ENCODE results near the gene AFG1L.

DNA sequence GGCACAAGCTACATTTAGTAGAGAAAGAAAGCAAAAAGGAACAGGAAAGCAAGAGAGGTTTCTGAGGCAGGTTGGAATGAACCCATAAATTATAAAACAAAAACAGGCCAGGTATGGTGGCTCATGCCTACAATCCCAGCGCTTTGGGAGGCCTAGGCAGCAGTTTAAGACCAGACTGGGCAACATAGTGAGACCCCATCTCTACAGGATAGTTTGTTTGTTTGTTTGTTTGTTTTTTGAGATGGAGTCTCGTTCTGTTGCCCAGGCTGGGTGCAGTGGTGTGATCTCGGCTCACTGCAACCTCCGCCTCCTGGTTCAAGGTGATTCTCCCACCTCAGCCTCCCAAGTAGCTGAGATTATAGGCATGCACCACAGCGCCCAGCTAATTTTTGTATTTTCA lies 49.0 kb downstream of the AFG1L start:
- TF ChIP-seq POLR2AphosphoS5 (IDR thresholded peaks at IDR 0.05) (no peak), POLR2A (IDR thresholded peaks at IDR 0.05) (no peak), EP300 (IDR thresholded peaks at IDR 0.05) (no peak)
- TF ChIP-seq, protein P1, sequence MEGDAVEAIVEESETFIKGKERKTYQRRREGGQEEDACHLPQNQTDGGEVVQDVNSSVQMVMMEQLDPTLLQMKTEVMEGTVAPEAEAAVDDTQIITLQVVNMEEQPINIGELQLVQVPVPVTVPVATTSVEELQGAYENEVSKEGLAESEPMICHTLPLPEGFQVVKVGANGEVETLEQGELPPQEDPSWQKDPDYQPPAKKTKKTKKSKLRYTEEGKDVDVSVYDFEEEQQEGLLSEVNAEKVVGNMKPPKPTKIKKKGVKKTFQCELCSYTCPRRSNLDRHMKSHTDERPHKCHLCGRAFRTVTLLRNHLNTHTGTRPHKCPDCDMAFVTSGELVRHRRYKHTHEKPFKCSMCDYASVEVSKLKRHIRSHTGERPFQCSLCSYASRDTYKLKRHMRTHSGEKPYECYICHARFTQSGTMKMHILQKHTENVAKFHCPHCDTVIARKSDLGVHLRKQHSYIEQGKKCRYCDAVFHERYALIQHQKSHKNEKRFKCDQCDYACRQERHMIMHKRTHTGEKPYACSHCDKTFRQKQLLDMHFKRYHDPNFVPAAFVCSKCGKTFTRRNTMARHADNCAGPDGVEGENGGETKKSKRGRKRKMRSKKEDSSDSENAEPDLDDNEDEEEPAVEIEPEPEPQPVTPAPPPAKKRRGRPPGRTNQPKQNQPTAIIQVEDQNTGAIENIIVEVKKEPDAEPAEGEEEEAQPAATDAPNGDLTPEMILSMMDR (IDR thresholded peaks at IDR 0.05): no peak
